Stimulated activated CD4-positive, alpha-beta T cell treated with anti-CD3 and anti-CD28 coated beads, Interleukin-1b, Interleukin-23, amount 100 ng/mL, for 24 hours (primary cell): ENCODE measurements around the gene LYPLAL1.
"Not testable (repeated sequence)": the region's sequence is repeated elsewhere in the genome, so short reads cannot be mapped to it uniquely, and the experiment has no call there.

Experiments used
- DNase-seq, 4 experiments: peaks; one replicate each; pipeline ENCODE4 v3.0.0-alpha.2; 2020; ENCODE audit warnings: low read depth in 4 of 4, low spot score in 1 of 4

LYPLAL1 gene

DNA sequence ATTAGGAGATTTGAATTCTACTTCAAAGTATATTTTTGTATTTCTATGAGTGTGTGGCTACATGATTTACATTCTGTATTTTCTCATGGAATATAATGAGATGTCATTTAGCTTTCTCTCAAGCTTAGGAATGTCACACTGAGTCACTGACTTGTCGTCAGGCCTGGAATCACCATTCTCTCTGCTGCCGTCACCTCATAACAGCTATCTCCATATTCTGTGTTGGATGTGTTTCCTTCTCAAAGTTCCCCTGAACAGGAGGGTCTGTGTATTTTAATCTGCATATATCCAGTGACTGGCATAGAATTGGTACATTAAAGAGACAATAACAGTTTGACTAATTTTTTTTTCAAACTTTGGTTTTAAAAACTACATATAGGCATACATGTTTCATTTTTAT, 35.9 kb downstream of the LYPLAL1 start:
- no peak for DNase-seq

DNA sequence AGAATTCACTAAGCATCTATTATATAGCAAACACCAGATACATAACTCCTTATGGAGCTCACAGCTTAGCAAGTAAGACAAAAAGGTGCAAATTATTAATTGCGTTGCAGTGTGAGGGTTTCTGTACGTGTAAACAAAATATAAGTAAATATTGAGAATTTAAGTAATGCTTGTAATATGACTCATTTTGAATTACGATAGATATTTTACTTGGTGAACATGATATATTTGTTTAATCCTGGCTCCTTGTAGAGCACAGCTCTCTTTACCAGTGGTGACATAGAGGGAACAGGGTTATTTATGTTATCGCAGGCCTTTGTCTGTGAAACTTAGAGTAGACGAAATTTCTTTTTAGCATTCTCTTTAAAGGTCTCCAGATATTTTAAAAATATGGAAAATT, 36.4 kb downstream of the LYPLAL1 start:
- DNase-seq: no peak

DNA sequence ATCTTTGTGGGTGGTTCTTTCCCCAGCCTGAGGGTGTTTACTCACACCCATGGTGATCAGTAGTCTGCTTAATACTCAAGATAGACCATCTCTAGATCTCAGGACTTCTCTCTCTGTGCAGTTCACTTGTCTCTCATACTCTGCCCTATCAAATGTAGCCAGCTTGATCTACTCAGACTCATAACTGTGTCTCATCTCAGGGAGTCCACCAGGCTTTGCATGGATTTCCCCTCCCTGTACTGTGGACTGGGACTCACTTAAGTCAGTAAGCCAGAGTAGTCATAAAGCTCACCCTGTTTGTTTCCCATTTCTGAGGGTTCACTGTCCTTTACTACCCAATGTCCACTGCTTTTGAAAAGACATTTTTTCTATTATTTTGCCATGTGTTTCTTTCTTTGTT, 41.8 kb downstream of the LYPLAL1 start:
- no peak for DNase-seq

DNA sequence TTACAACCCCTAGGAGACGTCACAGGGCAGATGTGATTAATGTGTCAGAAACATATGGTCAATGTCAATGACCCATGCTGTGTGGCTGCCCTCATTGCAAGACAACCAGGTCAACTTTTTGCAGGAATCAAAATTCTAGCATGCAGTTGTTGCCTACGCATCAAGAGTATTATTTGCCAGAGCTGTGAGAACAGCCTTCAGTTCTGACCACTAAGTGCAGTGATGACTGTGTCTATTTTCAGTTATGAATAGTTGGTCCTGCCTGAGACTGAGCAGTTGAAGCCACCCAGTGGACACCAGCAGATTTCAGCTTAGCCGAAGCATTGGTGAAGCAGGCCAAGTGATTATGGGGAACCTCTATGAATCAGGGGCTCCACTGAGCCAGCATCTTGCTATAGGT, 47.3 kb downstream of the LYPLAL1 start:
- no peak for DNase-seq

- DNase-seq: no peak
Observed at GRCh38 chr1:219223496-219223895, 49.8 kb downstream of the LYPLAL1 start.

- no peak for DNase-seq
Observed at GRCh38 chr1:219226196-219226595, 52.5 kb downstream of the LYPLAL1 start.

DNA sequence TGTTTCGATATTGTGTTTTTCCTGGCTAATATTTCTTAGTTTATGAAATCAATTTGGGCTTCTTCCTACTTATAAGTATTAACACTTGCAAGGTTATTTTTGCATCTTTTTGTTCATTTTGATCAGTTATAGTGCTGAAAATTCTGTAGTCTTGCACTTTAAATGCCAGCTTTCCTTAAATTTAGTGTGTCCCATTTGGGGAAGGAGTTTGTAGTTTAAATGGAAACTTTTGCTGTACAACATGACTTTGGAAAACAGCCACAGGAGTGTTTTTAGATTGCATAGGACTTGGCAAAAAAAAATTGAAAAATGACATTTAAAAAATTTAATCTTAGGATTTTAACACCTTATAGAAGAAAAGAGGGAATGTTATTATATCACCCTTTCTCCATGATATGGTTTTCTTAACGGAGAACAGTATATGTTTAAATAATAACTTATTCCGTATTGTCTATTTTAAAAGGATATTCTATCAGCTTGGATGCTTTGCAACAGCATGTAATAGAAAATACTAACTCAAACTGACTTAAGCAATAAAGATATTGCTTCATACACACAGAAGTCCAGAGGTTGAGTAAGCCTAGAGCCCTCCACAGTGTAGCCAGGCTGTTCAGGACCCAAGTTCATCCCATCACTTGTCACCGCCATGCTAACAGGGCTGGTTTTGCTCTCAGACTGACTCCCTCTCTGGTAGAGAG, 53.8 kb downstream of the LYPLAL1 start:
- no peak for DNase-seq

- DNase-seq: no peak
Observed at GRCh38 chr1:219228058-219228419, 54.4 kb downstream of the LYPLAL1 start.

GRCh38 chr1:219232890-219233289, 59.2 kb downstream of the LYPLAL1 start:
- no peak for DNase-seq

GRCh38 chr1:219235903-219236481, 62.3 kb downstream of the LYPLAL1 start:
- no peak for DNase-seq

DNA sequence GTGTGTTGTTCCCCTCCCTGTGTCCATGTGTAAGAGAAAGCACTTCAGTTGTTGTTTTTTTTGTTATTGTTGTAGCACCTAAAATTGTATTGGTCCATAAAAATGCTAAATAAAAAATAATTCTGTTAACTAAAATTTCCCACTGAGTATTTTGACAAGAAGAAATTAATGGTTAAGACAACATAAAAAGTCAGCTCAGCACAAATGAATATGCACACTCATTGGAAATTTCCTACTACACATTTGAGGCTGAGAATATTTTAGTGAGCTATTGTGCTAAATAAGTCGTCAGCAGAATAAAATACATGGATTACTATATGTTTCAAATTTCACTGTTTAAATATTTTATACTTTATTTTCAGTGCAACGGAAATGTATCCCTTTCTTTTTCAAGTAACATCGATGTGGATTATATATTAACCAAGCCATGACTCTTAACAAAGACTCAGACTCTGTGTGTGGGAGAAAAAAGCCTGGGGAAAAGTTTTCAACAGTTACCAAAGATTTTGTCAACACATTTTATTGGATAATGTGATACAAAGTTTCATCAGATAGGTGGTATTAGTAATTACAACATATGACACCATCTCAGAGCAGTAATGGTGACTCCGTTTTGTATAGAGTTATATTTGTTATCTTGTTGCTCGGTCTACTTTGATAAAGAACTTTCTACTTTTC, 63.4 kb downstream of the LYPLAL1 start:
- no peak for DNase-seq

DNA sequence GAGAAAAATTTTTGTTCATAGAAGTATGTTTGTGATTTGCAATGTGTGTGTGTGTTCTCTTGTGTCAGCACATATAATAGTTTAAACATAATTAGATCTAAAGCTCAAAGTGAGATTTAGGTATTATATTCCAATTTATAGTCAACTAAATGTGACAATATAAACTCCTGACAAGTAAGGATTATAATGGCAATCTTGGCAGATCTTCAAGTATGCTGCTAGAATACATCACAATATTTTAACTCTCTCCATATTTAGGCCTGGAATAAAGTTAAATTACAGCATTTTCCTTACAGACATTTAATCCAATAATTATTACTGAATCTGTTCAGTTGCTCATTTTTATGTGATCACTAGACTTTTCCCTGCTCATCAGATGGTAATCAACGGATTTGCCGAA, 65.8 kb downstream of the LYPLAL1 start:
- DNase-seq: no peak

GRCh38 chr1:219244864-219245263, 71.2 kb downstream of the LYPLAL1 start:
- DNase-seq: no peak

DNA sequence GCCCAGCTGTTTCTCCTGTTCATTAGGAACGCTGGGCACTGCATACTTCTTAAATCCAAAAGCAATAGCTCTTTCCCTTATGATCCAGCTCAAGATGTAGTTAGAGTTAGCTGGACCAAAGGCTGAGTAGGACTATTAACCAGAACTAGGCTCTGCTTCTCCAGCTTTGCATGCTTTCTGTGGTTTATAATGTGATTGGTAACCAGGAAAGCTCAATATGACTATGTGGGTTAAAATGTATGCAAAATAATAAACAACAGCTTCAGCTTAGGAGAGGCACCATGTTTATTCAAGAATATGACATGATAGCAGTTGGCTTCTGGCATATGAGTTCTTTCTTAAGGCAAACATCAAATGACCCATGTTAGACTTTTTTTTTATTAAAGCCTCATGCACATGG, 73.8 kb downstream of the LYPLAL1 start:
- DNase-seq: no peak

- DNase-seq: not testable (repeated sequence)
Observed at GRCh38 chr1:219250468-219250867, 76.8 kb downstream of the LYPLAL1 start.

DNA sequence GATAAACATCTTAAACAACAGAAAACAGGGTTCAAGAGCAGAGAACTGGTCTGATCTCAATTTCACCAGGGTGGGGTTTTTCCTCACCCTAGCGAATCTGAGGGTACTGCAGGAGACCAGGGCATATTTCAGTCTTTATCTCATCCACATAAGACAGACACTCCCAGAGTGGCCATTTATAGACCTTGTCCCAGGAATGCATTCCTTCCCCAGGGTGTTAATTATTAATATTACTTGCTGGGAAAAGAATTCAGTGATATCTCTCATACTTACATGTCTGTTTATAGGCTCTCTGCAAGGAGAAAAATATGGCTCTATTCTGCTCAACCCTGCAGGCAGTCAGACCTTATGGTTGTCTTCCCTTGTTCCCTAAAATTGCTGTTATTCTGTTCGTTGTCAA, 84.1 kb downstream of the LYPLAL1 start:
- DNase-seq: no peak

- DNase-seq: no peak
Observed at GRCh38 chr1:219261454-219261853, 87.8 kb downstream of the LYPLAL1 start.
